Measurements from ENCODE around the gene ZNF536. TPM values are rescaled to one million over a fixed set of nuclear protein-coding genes. Genes with fewer than 3 reads are reported as not detected.

Gene ZNF536
- total RNA-seq, 1 experiment from 2014 or later: 0.05 TPM

- BruUV-seq (replicated peaks): no TSS peak
- 0 out of 2 replicates have a peak, but pooled peaks cover 3% of the 10 kb centered on the region for H3K27me3 ChIP-seq (ENCODE audit: control insufficient read depth, insufficient read depth, low read length)
- no peak overlapping the region for H3K27ac ChIP-seq (ENCODE audit: low read length)
- TF ChIP-seq POLR2AphosphoS5 (IDR thresholded peaks at IDR 0.05; ENCODE audit: low read depth, low read length): no peak
- TF ChIP-seq REST (IDR thresholded peaks at IDR 0.05; ENCODE audit: insufficient read depth in 1 of 2, low read depth in 2 of 2, low read length in 1 of 2): no peak
- no peak for TF ChIP-seq CTCF (IDR thresholded peaks at IDR 0.05)
- no peak for TF ChIP-seq SIN3A (IDR thresholded peaks at IDR 0.05; ENCODE audit: borderline replicate concordance, insufficient read depth, low read depth, low read length)
- no peak for TF ChIP-seq TCF7L2 (IDR thresholded peaks at IDR 0.05; ENCODE audit: low read depth, low read length)
- intact Hi-C loops (cut with micrococcal nuclease; ENCODE audit: unreplicated experiment) (no loop called here), in situ Hi-C loops (cut with HindIII; ENCODE audit: low pct_unique_long_range_greater_than_20kb, low sequenced_read_pairs) (no loop called here)
- H3K4me1 ChIP-seq (ENCODE audit: control insufficient read depth, insufficient read depth, low read length): no peaks in the 10 kb centered on the region
- H3K36me3 ChIP-seq (ENCODE audit: control insufficient read depth, insufficient read depth, low read length): no peaks in the 10 kb centered on the region
- DNase-seq (ENCODE audit: low read depth, low spot score) (no peak), ATAC-seq (no peak)
- ChIA-PET POLR2A (no interaction called here), CTCF (no interaction called here)
- H3K9me3 ChIP-seq (ENCODE audit: control insufficient read depth, insufficient read depth, low read depth, low read length): no peaks in the 10 kb centered on the region
- no peak overlapping the region for H3K4me3 ChIP-seq (ENCODE audit: low read depth in 2 of 2, low read length in 2 of 2)
These were observed 215.7 kb downstream of the ZNF536 start for GRCh38 chr19:30587869-30588268.

- no peak overlapping the region for H3K4me3 ChIP-seq (ENCODE audit: low read depth in 2 of 2, low read length in 2 of 2)
- TF ChIP-seq TCF7L2 (IDR thresholded peaks at IDR 0.05; ENCODE audit: low read depth, low read length) (no peak), SIN3A (IDR thresholded peaks at IDR 0.05; ENCODE audit: borderline replicate concordance, insufficient read depth, low read depth, low read length) (no peak), REST (IDR thresholded peaks at IDR 0.05; ENCODE audit: insufficient read depth in 1 of 2, low read depth in 2 of 2, low read length in 1 of 2) (no peak), CTCF (IDR thresholded peaks at IDR 0.05) (no peak), POLR2AphosphoS5 (IDR thresholded peaks at IDR 0.05; ENCODE audit: low read depth, low read length) (no peak)
- no peaks in the 10 kb centered on the region for H3K9me3 ChIP-seq (ENCODE audit: control insufficient read depth, insufficient read depth, low read depth, low read length)
- BruUV-seq (replicated peaks): no TSS peak
- in situ Hi-C loops (cut with HindIII; ENCODE audit: low pct_unique_long_range_greater_than_20kb, low sequenced_read_pairs) (no loop called here), intact Hi-C loops (cut with micrococcal nuclease; ENCODE audit: unreplicated experiment) (no loop called here)
- POLR2A ChIA-PET: no interaction called here
- DNase-seq (ENCODE audit: low read depth, low spot score) (no peak), ATAC-seq (no peak)
- no peaks in the 10 kb centered on the region for H3K27me3 ChIP-seq (ENCODE audit: control insufficient read depth, insufficient read depth, low read length)
- H3K27ac ChIP-seq (ENCODE audit: low read length): no peak overlapping the region
- H3K4me1 ChIP-seq (ENCODE audit: control insufficient read depth, insufficient read depth, low read length): no peaks in the 10 kb centered on the region
- H3K36me3 ChIP-seq (ENCODE audit: control insufficient read depth, insufficient read depth, low read length): no peaks in the 10 kb centered on the region
- CTCF ChIA-PET: no interaction called here
These were observed 218.5 kb downstream of the ZNF536 start for GRCh38 chr19:30590596-30591229.
